Measurements from ENCODE around the gene COX7A1. TPM values are rescaled to one million over a fixed set of nuclear protein-coding genes. Genes with fewer than 3 reads are reported as not detected.
"Not testable (repeated sequence)": the region's sequence is repeated elsewhere in the genome, so short reads cannot be mapped to it uniquely, and the experiment has no call there.

Gene COX7A1
- total RNA-seq, 1 donor from 2014 or later = not detected

DNA sequence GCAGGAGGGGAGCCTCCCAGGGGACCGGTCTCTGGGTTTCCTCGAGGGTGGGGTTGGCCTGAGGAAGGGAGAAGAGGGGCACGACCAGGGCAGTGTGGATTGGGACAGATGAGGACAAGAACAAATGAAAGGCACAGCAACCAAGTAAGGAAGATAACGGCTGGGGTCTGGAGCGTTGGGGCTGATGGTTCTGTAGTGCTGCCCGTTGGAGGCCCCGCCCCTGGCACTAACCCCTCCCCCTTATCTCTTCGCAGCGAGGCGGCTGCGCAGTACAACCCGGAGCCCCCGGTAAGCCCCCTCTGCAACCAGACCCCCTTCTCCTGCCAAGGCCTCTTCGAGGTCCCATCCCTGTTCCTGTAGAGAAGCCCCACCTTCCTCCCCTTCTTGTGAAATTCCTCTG, 10.2 kb downstream of the COX7A1 start:
- intact Hi-C loops (cut with micrococcal nuclease) = no loop called here

DNA sequence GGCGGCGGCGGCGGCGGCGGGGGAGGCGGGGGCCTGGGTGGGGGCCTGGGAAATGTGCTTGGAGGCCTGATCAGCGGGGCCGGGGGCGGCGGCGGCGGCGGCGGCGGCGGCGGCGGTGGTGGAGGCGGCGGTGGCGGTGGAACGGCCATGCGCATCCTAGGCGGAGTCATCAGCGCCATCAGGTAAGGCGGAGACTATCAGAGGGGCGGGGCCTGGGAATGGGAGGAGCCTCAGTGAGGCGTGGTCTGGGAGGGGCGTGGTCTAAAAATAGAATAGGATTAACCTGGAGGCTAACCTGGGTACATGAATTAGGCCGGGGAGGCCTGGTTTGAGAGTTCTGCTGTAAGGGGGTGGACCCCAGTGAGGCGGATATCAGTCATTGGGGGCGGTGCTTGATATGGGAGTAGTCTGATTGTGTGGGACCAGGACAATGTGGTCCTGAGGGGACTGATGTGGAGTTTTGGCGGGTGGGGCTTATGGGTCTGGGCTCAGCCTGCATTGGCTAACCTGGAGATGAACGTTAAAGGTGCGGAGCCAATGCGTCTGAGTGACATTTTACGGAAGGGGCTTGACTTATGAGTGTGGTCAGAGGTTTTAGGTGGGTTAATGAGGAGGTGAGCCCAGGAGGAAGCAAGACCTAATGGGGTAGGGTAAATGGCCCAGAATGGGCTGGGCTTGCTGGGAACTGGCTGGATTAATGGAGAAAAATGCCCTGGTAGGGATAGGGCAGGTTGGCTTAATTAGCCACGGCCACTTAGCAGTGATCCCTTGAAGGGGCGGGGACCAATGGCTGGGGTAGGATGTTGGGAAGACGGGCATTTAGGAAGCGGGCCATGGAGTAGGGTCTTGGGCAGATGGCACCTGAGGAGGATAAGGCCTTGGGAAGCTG, 11.0 kb downstream of the COX7A1 start:
- intact Hi-C loops (cut with micrococcal nuclease) = loop anchor here (1.0 to 2.0 kb wide), 3 partner anchors 26 to 87 kb away; partner anchors contain the start of genes TBCB, THAP8, WDR62 and ZNF146

DNA sequence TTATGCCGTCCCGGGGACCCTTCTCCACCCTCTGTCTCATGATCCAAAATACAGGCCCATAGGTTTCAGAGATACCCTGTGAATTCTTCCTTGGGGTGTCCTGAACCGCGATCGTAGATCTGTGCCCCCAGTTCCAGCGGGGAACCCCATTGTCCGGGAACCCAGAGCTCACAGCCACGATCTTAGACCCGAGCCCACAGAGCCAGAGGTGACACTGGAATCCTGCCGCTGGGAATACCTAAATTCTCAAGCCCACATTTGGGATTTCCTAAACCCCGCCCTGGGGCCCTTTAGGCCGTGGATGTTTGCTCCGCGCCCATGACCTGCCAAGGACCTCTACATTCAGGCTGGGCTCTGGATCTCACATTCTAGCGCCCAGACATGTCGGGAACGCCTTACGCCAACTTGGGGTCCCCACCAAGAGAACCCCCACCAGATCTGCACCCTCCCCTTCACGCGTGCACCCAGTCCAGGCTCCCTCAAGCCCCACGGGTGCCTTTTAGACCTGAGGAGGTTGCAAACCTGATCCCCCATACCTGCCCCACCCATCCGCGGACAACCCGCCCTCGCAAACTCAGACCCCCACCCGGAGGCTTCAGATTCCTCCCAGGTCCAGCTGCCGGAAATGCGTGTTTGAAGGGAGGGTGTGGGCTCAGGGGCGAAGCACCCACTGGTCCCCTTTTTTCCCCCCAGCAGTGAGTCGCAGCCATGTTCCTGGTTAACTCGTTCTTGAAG, 11.8 kb downstream of the COX7A1 start:
- intact Hi-C loops (cut with micrococcal nuclease) = loop anchor here (1.0 to 2.0 kb wide), 4 partner anchors 25 to 126 kb away; partner anchors contain the start of genes ALKBH6, TBCB, THAP8 and WDR62

DNA sequence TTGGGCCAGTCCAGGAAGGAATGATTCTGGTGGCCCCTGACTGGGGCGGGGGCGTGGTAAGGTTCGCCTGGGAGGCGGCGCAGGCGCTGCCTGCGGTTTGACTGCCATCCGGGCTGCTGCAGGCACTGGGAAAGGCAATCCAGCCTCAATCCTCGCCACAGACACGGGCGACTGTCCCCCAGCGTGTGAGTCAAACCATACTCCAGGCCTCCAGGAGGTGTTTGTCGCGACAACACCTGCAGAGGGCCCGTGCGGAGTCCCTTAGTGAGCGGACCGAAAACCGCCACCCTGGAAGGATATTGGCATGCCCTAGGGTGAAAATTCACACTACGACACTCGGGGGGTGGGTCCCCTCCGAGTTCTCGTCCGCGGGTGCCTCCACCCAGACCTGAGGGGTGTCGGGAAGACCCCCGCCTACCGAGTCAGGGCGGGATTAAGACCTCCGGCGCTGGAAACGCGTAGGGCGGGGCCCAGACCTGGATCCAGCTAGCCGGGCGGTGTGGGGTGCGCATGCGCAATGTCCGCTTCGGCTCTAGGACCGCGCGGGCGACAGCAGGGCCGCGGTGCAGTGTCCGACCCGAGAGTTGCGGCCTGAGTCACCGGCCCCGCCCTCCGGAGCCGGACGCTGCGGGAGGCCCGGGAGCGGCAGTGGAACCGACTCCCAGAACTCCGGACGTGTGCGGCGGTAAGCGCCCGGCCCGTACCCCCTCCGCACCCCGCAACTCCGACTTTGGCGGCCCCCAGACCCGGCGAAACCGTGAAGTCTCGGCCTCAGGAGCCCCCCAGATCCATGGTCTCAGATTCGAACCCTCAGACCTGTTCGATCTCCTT, 12.6 kb downstream of the COX7A1 start, which contains the start of gene CAPNS1:
TSS of gene CAPNS1 (plus strand) at position 594 of the 831 bp plus-strand sequence. CDS start 946 bp downstream, outside the sequence.
- intact Hi-C loops (cut with micrococcal nuclease) = loop anchor here (1.0 to 2.0 kb wide), 3 partner anchors 11 to 125 kb away; partner anchors contain the start of genes ALKBH6, ZNF146 and ZNF565

DNA sequence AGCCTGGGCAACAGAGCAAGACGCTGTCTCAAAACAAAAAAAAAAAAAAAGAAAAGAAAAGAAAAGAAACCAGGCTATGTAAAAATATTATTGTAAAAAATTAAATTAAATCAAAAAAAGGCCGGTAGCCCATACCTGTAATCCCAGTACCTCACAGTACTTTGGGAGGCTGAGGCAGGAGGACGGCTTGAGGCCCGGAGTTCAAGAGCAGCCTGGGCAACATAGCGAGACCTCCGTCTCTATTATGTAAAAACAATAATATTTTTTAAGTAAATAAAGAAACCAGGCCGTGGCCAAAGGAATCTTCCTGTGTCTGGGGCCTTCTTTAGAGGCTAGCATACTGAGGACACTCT, 13.2 kb downstream of the COX7A1 start:
- intact Hi-C loops (cut with micrococcal nuclease) = loop anchor here (1.0 kb wide), 1 partner anchor 11 kb away; no protein-coding TSS in a partner anchor

DNA sequence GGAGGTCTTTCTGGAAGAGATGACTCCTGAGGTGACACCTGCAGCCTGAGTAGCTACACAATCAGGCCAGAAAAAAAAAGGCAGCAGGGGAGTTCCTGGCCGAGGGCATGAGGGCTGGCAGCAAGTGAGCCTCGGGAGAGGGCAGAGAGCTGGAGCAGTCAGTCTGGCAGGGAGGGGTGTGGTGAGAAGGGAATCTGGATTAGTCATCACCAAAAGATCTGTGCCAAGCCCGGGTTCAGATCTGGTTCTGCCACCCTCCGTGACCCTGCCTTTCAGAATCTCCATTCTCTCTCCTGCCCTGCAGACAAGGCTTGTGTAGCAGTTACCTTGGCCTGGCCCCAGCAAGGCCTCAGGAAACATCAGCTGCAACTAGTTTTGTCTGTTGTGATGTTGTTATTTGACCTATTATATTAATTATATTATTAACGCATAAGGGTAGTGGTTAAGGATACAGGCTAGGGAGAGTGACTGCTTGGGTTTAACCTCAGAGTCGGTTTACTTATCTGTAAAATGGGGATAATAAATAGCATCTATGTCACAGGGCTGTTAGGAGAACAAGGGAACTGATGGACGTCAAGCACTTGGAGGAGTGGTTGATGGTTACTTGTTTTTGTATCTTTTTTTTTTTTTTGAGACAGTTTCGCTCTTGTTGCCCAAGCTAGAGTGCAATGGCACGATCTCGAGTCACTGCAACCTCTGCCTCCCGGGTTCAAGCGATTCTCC, 15.1 kb downstream of the COX7A1 start:
- intact Hi-C loops (cut with micrococcal nuclease) = no loop called here

DNA sequence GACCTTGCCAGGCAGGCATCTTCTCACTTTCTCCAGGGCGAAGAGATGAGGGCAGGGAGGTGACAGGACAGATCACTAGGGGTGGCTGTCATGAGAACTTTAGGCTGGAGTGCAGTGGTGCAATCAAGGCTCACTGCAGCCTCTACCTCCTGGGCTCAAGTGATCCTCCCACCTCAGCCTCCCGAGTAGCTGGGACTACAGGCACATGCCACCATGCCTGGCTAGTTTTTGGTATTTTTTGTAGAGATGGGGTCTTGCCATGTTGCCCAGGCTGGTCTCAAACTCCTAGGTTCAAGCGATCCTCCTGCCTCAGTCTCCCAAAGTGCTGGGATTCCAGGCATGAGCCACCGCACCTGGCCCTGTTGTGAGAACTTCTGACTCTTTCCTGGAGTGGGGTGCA, 17.4 kb downstream of the COX7A1 start:
- intact Hi-C loops (cut with micrococcal nuclease) = not testable (repeated sequence)

DNA sequence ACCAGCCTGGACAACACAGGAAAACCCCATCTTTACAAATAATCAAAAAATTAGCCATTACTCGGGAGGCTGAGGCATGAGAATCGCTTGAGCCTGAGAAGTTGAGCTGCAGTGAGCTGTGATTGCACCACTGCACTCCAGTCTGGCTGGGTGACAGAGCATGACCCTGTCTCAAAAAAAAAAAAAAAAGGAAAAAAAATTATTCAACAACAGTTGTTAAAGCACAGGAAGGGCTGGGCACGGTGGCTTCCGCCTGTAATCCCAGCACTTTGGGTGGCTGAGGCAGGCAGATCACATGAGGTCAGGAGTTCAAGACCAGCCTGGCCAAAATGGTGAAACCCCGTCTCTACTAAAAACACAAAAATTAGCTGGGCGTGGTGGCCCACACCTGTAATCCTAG, 21.0 kb downstream of the COX7A1 start:
- intact Hi-C loops (cut with micrococcal nuclease) = not testable (repeated sequence)

DNA sequence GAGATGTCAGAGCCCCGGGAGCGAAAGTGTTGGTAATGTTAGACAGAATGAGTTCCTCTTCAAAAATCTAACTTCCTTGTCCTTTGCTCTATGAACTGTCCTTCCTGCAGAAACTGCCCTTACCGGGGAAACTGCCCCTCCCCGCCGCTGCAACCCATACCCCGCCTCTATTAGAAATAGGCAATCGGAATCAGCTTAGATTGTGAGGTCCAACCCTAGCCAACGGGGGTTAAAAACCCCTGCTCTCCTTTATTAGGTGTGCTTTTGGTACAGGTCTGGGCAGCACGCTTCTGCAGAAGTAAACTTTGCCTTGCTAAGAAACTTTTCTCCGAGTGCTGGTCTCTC, 23.9 kb downstream of the COX7A1 start:
- intact Hi-C loops (cut with micrococcal nuclease) = loop anchor here (1.0 to 5.0 kb wide), 4 partner anchors 11 to 724 kb away; partner anchors contain the start of genes ZNF345, ZNF566 and ZNF567

DNA sequence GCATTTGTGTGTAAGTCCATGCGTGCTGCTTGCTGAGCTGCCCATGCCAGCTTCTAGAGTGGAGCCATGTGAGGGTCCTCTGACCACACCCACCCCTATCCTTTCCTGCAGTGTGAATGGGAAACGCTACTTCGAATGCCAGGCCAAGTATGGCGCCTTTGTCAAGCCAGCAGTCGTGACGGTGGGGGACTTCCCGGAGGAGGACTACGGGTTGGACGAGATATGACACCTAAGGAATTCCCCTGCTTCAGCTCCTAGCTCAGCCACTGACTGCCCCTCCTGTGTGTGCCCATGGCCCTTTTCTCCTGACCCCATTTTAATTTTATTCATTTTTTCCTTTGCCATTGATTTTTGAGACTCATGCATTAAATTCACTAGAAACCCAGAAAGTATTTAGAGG, 26.7 kb downstream of the COX7A1 start:
- intact Hi-C loops (cut with micrococcal nuclease) = loop anchor here (5.0 kb wide), 2 partner anchors 562 to 727 kb away; partner anchors contain the start of genes ZNF345 and ZNF567

DNA sequence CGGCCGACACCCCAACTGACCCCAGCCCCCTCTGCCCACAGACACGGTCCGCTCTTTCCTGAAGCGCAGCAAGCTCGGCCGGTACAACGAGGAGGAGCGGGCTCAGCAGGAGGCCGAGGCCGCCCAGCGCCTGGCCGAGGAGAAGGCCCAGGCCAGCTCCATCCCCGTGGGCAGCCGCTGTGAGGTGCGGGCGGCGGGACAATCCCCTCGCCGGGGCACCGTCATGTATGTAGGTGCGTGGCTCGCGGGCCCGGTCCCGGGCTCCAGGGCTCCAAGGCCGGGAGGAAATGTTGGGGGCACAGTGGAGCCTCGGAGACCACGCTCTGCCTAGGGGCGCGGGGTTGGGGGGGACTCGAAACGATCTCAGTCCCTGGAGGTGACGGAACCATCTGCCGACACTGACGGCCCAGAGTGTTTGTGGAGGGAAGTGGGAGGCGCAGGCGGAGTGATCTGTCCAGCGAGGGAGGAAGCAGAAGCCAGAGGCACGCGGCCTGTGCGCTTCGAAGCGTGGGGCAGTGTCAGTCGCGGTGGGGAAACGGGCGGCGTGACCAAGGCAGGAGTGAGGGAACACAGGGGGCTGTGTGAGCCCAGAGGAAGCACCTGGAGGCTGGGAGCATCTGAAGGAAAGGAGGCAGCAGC, 30.6 kb downstream of the COX7A1 start:
- intact Hi-C loops (cut with micrococcal nuclease) = no loop called here

DNA sequence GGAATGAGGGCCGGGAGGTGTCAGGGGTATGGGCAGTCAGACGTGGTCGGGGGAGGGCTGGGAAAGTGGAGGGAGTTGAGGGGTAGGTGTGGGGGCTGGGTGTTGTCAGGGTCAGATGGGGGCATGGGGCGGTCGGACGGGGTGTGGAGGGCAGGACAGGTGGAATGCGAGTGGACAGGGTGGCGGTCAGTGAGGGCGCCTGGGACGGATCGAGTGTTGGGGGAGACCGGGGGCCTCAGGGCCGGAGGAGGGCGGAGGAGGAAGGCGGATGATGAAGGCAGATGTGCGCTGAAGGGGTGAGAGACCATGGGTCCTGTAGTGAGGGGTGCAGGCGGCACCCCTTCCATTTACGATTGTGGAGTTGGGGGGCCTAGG, 31.3 kb downstream of the COX7A1 start:
- intact Hi-C loops (cut with micrococcal nuclease) = no loop called here

DNA sequence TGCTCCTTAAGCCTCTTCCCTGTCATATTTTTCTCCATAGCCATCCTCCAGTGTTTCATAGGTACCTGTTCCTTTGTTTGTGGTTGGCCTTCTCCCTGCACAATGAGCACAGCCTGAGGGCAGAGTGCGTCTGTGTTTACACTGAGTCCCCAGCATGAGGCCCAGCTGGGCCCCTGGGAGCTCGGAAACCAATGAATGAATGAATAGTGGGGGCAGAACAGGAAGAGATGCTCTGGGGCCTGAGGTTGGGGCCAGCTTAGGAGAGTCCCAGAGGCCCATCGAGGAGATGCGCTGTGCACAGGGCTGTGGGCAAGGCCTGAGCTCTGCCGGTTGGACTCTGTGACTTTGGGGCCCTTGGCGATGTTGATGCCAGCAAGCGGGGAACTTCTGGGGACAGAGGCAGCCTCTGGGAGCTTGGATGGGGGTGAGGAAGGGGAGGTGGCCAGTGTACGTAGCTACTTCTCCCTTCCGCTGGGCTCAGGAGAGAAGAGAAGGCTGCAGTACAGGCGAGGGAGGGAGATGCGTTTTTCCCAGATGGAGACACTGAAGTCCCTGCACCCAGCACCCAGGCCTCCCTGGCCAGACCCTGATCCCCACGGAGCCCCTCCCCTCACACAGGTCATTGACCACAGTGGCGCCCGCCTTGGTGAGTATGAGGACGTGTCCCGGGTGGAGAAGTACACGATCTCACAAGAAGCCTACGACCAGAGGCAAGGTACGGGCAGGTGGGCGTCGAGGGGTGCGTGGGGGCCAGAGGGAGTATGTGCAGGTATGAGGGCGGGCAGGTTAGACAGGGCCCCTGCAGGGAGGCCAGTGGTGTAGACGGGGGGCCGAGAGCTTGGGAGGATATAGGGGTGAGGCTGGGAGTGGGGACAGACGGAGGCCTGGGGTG, 31.9 kb downstream of the COX7A1 start:
- intact Hi-C loops (cut with micrococcal nuclease) = no loop called here

DNA sequence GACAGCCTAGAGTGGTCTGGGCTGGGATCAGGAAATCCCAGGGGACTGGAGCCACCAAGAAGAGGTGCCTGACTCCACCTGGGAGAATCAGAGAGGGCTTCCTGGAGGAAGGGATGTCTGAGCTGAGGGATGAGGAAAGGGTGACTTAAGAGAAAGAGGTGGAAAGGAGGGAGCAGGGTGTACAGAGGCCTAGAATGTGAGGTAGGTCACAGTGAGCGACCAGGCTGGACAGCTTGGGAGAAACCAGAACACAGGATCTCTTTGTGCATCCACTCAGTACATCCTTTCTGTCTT, 36.0 kb downstream of the COX7A1 start:
- intact Hi-C loops (cut with micrococcal nuclease) = loop anchor here (5.0 to 10.0 kb wide), 4 partner anchors 119 to 721 kb away; partner anchors contain the start of genes IGFLR1, KMT2B, LIN37 and PSENEN

DNA sequence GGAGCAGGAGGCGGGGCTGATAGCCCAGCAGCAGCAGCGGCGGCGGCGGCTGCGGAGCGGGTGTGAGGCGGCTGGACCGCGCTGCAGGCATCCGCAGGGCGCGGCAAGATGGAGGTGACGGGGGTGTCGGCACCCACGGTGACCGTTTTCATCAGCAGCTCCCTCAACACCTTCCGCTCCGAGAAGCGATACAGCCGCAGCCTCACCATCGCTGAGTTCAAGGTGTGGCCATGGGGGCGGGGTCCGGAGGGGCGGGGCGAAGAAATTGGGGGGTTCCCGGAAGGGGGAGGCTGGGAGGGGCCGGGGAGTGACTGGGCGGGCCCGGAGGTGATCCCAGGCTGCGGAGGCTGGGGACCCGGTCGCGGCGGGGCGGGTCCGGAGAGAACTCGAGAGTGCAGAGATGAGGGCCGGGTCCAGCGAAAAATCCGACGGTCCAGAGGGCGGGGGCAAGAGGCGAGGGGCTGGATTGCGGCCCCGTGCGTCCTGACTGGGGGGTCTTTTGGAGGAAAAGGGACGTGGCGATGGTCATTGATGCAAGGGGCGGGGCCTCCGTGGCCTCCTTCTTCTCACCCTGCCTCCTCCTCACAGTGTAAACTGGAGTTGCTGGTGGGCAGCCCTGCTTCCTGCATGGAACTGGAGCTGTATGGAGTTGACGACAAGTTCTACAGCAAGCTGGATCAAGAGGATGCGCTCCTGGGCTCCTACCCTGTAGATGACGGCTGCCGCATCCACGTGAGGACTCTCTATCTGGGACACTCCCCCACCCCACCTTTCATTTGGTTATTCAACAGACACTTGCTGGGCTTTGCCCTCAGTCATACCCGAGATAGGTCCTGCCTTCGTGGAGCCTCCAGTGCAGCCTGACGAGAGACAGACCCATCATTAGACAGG, 36.5 kb downstream of the COX7A1 start, which contains the start of gene TBCB:
TSS of gene TBCB (plus strand) at position 16 of the 891 bp plus-strand sequence. CDS start at position 109, 93 bp downstream.
- intact Hi-C loops (cut with micrococcal nuclease) = loop anchor here (1.0 to 10.0 kb wide), 10 partner anchors 12 to 722 kb away; partner anchors contain the start of genes ALKBH6, IGFLR1, KMT2B and LIN37

DNA sequence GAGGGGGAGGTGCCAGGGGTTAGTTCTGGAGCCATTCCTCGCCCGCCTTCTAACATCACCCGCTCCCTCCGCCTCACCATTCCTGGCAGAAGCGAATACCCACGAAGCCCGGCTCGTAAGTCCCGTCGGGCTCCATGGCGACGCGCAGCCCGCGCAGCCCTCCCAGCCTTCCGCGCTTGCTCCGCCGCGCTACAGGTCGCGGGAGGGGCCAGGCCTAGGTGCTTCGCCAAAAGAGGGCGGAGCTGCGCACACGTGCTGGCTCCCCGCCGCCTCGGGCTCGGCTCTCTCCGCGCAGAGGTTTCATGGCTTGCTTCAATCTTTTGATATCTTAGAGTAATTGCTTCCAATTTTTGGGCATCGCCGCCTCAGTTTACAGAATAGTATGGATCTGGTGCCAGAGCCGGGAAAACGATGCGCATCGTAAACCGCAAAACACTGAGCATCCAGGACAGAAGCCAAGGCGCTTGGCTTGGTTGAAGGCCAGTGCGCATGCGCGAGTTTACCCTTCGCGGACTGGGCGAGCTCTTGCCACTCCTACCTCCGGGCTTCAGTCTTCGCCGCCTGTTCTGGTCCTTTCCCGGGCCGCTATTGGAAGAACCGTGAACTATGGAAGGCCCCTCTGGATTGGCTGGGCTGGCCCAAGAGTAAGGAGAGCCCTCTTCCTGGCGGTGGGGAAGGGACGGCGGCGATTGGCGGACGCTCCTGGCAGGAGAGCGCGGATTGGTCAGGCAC, 37.4 kb downstream of the COX7A1 start, which contains the start of gene POLR2I:
TSS of gene POLR2I (minus strand) at position 155 of the 732 bp plus-strand sequence. CDS start at position 136, 19 bp downstream.
- intact Hi-C loops (cut with micrococcal nuclease) = loop anchor here (1.0 to 10.0 kb wide), 10 partner anchors 12 to 722 kb away; partner anchors contain the start of genes ALKBH6, IGFLR1, KMT2B and LIN37

Data from T-helper 2 cell treated with Interferon-gamma antibody and Interleukin-4, amounts not matched to agents 100 ng/mL and 5 ng/mL, for 36 hours (primary cell).